PC-3 (cell line): ENCODE measurements around the gene CCL18.

Experiments
- CTCF ChIP-seq: fragments of 300-600 bp; sonication (generic); conservative IDR thresholded peaks from 2 replicates; pipeline ENCODE4 v1.5.1; 2017; ENCODE audit warnings: antibody characterized with exemption, low read depth, mild to moderate bottlenecking, low read length
- EZH2 ChIP-seq: fragments of 300-600 bp; sonication (generic); IDR thresholded peaks from one replicate; pipeline ENCODE4 v1.6.1; 2017; ENCODE audit warnings: antibody characterized with exemption, mild to moderate bottlenecking, low read length; ENCODE audit not compliant: unreplicated experiment
- EZH2phosphoT487 ChIP-seq: fragments of 300-600 bp; sonication (generic); IDR thresholded peaks from 2 replicates; pipeline ENCODE4 v1.6.1; 2018; ENCODE audit warnings: mild to moderate bottlenecking, antibody characterized with exemption, low read length, borderline replicate concordance

GRCh38 chr17:36060816-36061215 lies 3.3 kb upstream of the CCL18 start:
- TF ChIP-seq CTCF (no peak), EZH2phosphoT487 (no peak), EZH2 (no peak)
